ENCODE measurements around the gene UTS2B.

Gene UTS2B

DNA sequence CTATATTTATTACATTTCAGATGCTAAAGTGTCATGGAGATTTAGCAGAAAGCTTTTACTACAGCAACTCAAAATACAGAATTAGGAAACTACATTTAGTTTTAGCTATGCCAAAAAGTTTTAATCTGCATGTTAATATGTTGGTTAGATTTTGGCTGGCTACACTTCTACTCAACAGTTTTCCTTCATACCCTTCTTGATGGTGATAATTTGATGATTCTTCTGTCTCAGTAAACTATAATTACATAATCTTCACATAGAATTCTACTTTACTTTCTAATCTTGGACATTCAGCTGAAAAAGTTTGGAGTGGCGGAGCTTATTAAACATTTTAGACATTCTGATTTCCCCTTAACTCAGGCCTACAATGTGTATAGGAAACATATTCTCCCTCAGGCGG, 10.0 kb upstream of the UTS2B start:
- Histone ChIP-seq H3K27me3 (ENCODE audit: insufficient read depth, low read length, poor library complexity, severe bottlenecking) (no peaks in the 10 kb centered on the region), H3F3A (ENCODE audit: low read depth) (no peaks in the 10 kb centered on the region), H3K9me2 (replicated peaks; ENCODE audit: low read depth, low read length) (no peaks in the 10 kb centered on the region), H3K4me3 (ENCODE audit: low read length, poor library complexity, severe bottlenecking) (no peak overlapping the region), H3K9me3 (ENCODE audit: insufficient read depth, low read depth, low read length) (no peaks in the 10 kb centered on the region), H3K4me1 (ENCODE audit: insufficient read depth, low read length, poor library complexity, severe bottlenecking) (no peaks in the 10 kb centered on the region), H3K9ac (ENCODE audit: low read depth, low read length, poor library complexity, severe bottlenecking) (no peak overlapping the region), H3K79me2 (ENCODE audit: insufficient read depth, low read length) (no peaks in the 10 kb centered on the region), H3K36me3 (ENCODE audit: insufficient read depth, low read length) (no peaks in the 10 kb centered on the region), H3K4me2 (ENCODE audit: low read depth, low read length, poor library complexity, severe bottlenecking) (no peak overlapping the region), H2AFZ (ENCODE audit: low read length) (no peak overlapping the region), H4K20me1 (ENCODE audit: insufficient read depth, low read length, poor library complexity, severe bottlenecking) (no peaks in the 10 kb centered on the region)
- no peak for TF ChIP-seq EZH2phosphoT487 (IDR thresholded peaks at IDR 0.05; ENCODE audit: borderline replicate concordance)
- TF ChIP-seq, protein P1, sequence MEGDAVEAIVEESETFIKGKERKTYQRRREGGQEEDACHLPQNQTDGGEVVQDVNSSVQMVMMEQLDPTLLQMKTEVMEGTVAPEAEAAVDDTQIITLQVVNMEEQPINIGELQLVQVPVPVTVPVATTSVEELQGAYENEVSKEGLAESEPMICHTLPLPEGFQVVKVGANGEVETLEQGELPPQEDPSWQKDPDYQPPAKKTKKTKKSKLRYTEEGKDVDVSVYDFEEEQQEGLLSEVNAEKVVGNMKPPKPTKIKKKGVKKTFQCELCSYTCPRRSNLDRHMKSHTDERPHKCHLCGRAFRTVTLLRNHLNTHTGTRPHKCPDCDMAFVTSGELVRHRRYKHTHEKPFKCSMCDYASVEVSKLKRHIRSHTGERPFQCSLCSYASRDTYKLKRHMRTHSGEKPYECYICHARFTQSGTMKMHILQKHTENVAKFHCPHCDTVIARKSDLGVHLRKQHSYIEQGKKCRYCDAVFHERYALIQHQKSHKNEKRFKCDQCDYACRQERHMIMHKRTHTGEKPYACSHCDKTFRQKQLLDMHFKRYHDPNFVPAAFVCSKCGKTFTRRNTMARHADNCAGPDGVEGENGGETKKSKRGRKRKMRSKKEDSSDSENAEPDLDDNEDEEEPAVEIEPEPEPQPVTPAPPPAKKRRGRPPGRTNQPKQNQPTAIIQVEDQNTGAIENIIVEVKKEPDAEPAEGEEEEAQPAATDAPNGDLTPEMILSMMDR (conservative IDR thresholded peaks at IDR 0.05; ENCODE audit: low read length): no peak

DNA sequence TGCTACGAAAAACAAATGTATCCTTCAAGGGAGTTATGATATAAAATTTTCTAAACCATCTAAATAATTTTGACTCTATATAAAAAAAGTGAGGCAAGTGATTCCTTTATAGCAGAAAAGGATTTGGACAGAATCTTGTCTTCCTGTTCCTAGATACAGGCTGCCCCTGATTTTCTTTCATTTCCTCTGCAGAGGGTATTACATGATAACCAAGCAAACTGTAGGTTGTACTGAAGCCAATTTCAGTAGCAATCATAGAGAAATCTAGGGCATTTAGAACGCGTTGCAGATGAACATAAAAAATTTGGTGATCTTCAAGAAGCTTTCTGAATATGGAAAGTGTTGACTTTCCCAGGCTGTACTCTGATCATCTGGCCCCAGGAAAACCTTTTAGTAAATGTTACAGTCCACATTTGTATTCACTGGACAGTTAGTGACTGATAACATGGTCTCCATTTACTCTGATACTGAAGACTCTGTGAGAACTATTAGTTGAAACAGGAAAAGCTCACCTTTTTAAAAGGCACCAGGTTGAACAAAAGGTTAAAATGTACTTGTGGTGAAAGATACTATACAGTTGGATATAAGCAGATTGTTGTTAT, 9.1 kb upstream of the UTS2B start:
- H3K79me2 ChIP-seq (ENCODE audit: insufficient read depth, low read length): no peaks in the 10 kb centered on the region
- no peaks in the 10 kb centered on the region for H3K9me2 ChIP-seq (replicated peaks; ENCODE audit: low read depth, low read length)
- no peaks in the 10 kb centered on the region for H4K20me1 ChIP-seq (ENCODE audit: insufficient read depth, low read length, poor library complexity, severe bottlenecking)
- H3F3A ChIP-seq (ENCODE audit: low read depth): no peaks in the 10 kb centered on the region
- H3K27me3 ChIP-seq (ENCODE audit: insufficient read depth, low read length, poor library complexity, severe bottlenecking): no peaks in the 10 kb centered on the region
- H3K9ac ChIP-seq (ENCODE audit: low read depth, low read length, poor library complexity, severe bottlenecking): no peak overlapping the region
- no peak overlapping the region for H3K4me3 ChIP-seq (ENCODE audit: low read length, poor library complexity, severe bottlenecking)
- no peak overlapping the region for H2AFZ ChIP-seq (ENCODE audit: low read length)
- no peaks in the 10 kb centered on the region for H3K36me3 ChIP-seq (ENCODE audit: insufficient read depth, low read length)
- no peaks in the 10 kb centered on the region for H3K9me3 ChIP-seq (ENCODE audit: insufficient read depth, low read depth, low read length)
- H3K4me1 ChIP-seq (ENCODE audit: insufficient read depth, low read length, poor library complexity, severe bottlenecking): no peaks in the 10 kb centered on the region
- H3K4me2 ChIP-seq (ENCODE audit: low read depth, low read length, poor library complexity, severe bottlenecking): no peak overlapping the region
- TF ChIP-seq, protein P1 (conservative IDR thresholded peaks at IDR 0.05; ENCODE audit: low read length): no peak
- no peak for TF ChIP-seq EZH2phosphoT487 (IDR thresholded peaks at IDR 0.05; ENCODE audit: borderline replicate concordance)

DNA sequence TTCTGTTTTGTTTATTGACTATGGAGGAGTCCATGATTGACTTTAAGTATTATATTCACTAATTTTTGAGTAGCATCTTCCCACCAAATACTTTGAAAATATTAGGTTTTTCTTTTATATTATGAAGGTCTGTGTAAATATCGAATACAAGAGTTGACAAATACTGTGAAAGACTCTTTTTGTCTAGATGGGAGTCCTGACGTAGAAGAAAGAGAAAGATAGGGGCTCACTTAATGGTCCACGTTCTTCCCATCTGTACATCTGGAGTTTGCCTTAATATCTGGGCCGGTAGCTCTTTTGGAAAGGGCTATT, 7.8 kb upstream of the UTS2B start:
- TF ChIP-seq EZH2phosphoT487 (IDR thresholded peaks at IDR 0.05; ENCODE audit: borderline replicate concordance): no peak
- TF ChIP-seq, protein P1 (conservative IDR thresholded peaks at IDR 0.05; ENCODE audit: low read length): no peak
- Histone ChIP-seq H3K36me3 (ENCODE audit: insufficient read depth, low read length) (no peaks in the 10 kb centered on the region), H3K27me3 (ENCODE audit: insufficient read depth, low read length, poor library complexity, severe bottlenecking) (no peaks in the 10 kb centered on the region), H3K9ac (ENCODE audit: low read depth, low read length, poor library complexity, severe bottlenecking) (no peak overlapping the region), H3K9me2 (replicated peaks; ENCODE audit: low read depth, low read length) (no peaks in the 10 kb centered on the region), H3F3A (ENCODE audit: low read depth) (no peaks in the 10 kb centered on the region), H4K20me1 (ENCODE audit: insufficient read depth, low read length, poor library complexity, severe bottlenecking) (no peaks in the 10 kb centered on the region), H3K9me3 (ENCODE audit: insufficient read depth, low read depth, low read length) (no peaks in the 10 kb centered on the region), H2AFZ (ENCODE audit: low read length) (no peak overlapping the region), H3K79me2 (ENCODE audit: insufficient read depth, low read length) (no peaks in the 10 kb centered on the region), H3K4me3 (ENCODE audit: low read length, poor library complexity, severe bottlenecking) (no peak overlapping the region), H3K4me1 (ENCODE audit: insufficient read depth, low read length, poor library complexity, severe bottlenecking) (no peaks in the 10 kb centered on the region), H3K4me2 (ENCODE audit: low read depth, low read length, poor library complexity, severe bottlenecking) (no peak overlapping the region)

Data from Loucy (cell line).